Mesenchymal stem cell (in vitro differentiated cells and primary cell): ENCODE results near the gene RPP25L. TPM values are rescaled to one million over a fixed set of nuclear protein-coding genes. Genes with fewer than 3 reads are reported as not detected.

Experiments used
- DNase-seq: peaks from one replicate; pipeline ENCODE4 v3.0.0-alpha.2; 2013
- H2AFZ ChIP-seq: one replicate; pipeline ENCODE4 v1.6.1; 2013; ENCODE audit warnings: low read depth, mild to moderate bottlenecking, control low read depth, inconsistent platforms, low read length, moderate library complexity
- H2AK5ac ChIP-seq: 2 replicates; pipeline ENCODE4 v1.6.1; 2013; ENCODE audit warnings: low read length, moderate library complexity, mild to moderate bottlenecking, inconsistent platforms; ENCODE audit not compliant: severe bottlenecking
- H2BK120ac ChIP-seq: one replicate; pipeline ENCODE4 v1.6.1; 2013; ENCODE audit warnings: low read depth, mild to moderate bottlenecking, inconsistent platforms, low read length, moderate library complexity
- H2BK12ac ChIP-seq, 2 experiments: one replicate each; pipeline ENCODE4 v1.6.1; 2013; ENCODE audit warnings: inconsistent platforms in 2 of 2, low read length in 2 of 2, mild to moderate bottlenecking in 2 of 2, moderate library complexity in 2 of 2, control low read depth in 1 of 2
- H2BK15ac ChIP-seq: one replicate; pipeline ENCODE4 v1.6.1; 2013; ENCODE audit warnings: mild to moderate bottlenecking, low read depth, inconsistent platforms; ENCODE audit not compliant: poor library complexity, severe bottlenecking
- H2BK5ac ChIP-seq: 2 replicates; pipeline ENCODE4 v1.6.1; 2013; ENCODE audit warnings: low read depth, mild to moderate bottlenecking, low read length, control low read depth, inconsistent platforms; ENCODE audit not compliant: poor library complexity, severe bottlenecking
- H3K14ac ChIP-seq, 2 experiments: one replicate each; pipeline ENCODE4 v1.6.1; 2013; ENCODE audit warnings: inconsistent platforms in 2 of 2, low read length in 2 of 2, control low read depth in 1 of 2, mild to moderate bottlenecking in 1 of 2, moderate library complexity in 1 of 2
- H3K18ac ChIP-seq, 2 experiments: one replicate each; pipeline ENCODE4 v1.6.1; 2013; ENCODE audit warnings: inconsistent platforms in 2 of 2, low read length in 2 of 2, control low read depth in 1 of 2, low read depth in 1 of 2, mild to moderate bottlenecking in 1 of 2
- H3K23ac ChIP-seq, 2 experiments: one replicate each; pipeline ENCODE4 v1.6.1; 2013; ENCODE audit warnings: inconsistent platforms in 2 of 2, low read length in 2 of 2, mild to moderate bottlenecking in 2 of 2, moderate library complexity in 2 of 2, control low read depth in 1 of 2
- H3K27ac ChIP-seq: 2 replicates; pipeline ENCODE4 v1.5.1; 2013; ENCODE audit warnings: mild to moderate bottlenecking, moderate library complexity, low read length, control low read depth, inconsistent platforms; ENCODE audit not compliant: poor library complexity, severe bottlenecking
- H3K27me3 ChIP-seq, 2 experiments: 2 replicates each; pipeline versions ENCODE4 v1.6.1 to v1.7.0; 2013; ENCODE audit warnings: low read length in 2 of 2, mild to moderate bottlenecking in 2 of 2, moderate library complexity in 2 of 2, control low read depth in 1 of 2, inconsistent platforms in 1 of 2; ENCODE audit not compliant: control insufficient read depth in 1 of 2, insufficient read depth in 1 of 2
- H3K36me3 ChIP-seq, 2 experiments: 2 replicates each; pipeline versions ENCODE4 v1.6.1 to v1.7.0; 2013; ENCODE audit warnings: low read length in 2 of 2, control low read depth in 1 of 2, inconsistent platforms in 1 of 2, low read depth in 1 of 2, mild to moderate bottlenecking in 1 of 2; ENCODE audit not compliant: insufficient read depth in 2 of 2, control insufficient read depth in 1 of 2
- H3K4ac ChIP-seq, 2 experiments: one replicate each; pipeline ENCODE4 v1.6.1; 2013; ENCODE audit warnings: inconsistent platforms in 2 of 2, low read length in 2 of 2, mild to moderate bottlenecking in 2 of 2, moderate library complexity in 2 of 2, control low read depth in 1 of 2, low read depth in 1 of 2
- H3K4me1 ChIP-seq: 2 replicates; pipeline ENCODE4 v1.6.1; 2013; ENCODE audit warnings: low read depth, low read length, control low read depth; ENCODE audit not compliant: control insufficient read depth, insufficient read depth
- H3K4me2 ChIP-seq: 2 replicates; pipeline ENCODE4 v1.6.1; 2013; ENCODE audit warnings: low read length, mild to moderate bottlenecking, inconsistent platforms; ENCODE audit not compliant: poor library complexity, severe bottlenecking
- H3K4me3 ChIP-seq, 2 experiments: 2 replicates each; pipeline versions ENCODE4 v1.5.1 to v1.7.0; 2013; ENCODE audit warnings: low read length in 2 of 2, mild to moderate bottlenecking in 2 of 2, control low read depth in 1 of 2, low read depth in 1 of 2; ENCODE audit not compliant: insufficient read depth in 1 of 2
- H3K79me1 ChIP-seq: replicated peaks from 2 replicates; pipeline ENCODE4 v1.6.1; 2013; ENCODE audit warnings: mild to moderate bottlenecking, control low read depth, low read length, inconsistent platforms; ENCODE audit not compliant: poor library complexity, severe bottlenecking
- H3K9ac ChIP-seq: 2 replicates; pipeline ENCODE4 v1.7.0; 2013; ENCODE audit warnings: mild to moderate bottlenecking, low read length, moderate library complexity
- H3K9me3 ChIP-seq: 2 replicates; pipeline ENCODE4 v1.7.0; 2013; ENCODE audit warnings: mild to moderate bottlenecking, low read length; ENCODE audit not compliant: control insufficient read depth
- H4K8ac ChIP-seq: one replicate; pipeline ENCODE4 v1.6.1; 2013; ENCODE audit warnings: inconsistent platforms, mild to moderate bottlenecking, low read length, moderate library complexity
- H4K91ac ChIP-seq: one replicate; pipeline ENCODE4 v1.6.1; 2013; ENCODE audit warnings: mild to moderate bottlenecking, low read length, inconsistent platforms
- WGBS: methylation state at CpG from one replicate; pipeline ENCODE4 v1.1.7; 2013; ENCODE audit warnings: mixed read lengths; 5-methylcytosine and 5-hydroxymethylcytosine counted together
- polyA plus RNA-seq, 2 experiments: library from polyadenylated mRNA; stranded (reverse); fragments of 200-250 nt; gene quantifications; one replicate each; pipeline ENCODE4 v1.2.3, GENCODE V29; 2013

The RPP25L gene, protein sequence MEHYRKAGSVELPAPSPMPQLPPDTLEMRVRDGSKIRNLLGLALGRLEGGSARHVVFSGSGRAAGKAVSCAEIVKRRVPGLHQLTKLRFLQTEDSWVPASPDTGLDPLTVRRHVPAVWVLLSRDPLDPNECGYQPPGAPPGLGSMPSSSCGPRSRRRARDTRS
- polyA plus RNA-seq (2013, experiment 1 of 2): 22.9 TPM
- 22.5 TPM for polyA plus RNA-seq (2013, experiment 2 of 2)

GRCh38 chr9:34611811-34612787 lies at the start of gene RPP25L:
Gene RPP25L, minus strand, starts transcription at chr9:34612097. Its CDS starts 801 bp downstream, at chr9:34611296.
- Histone ChIP-seq H2BK12ac (peak within 1 kb of the TSS in 1 of 2 experiments; percentile 33), H3K4ac (peak within 1 kb of the TSS; percentile 77 to 95), H2BK15ac (peak within 1 kb of the TSS; percentile 90), H4K8ac (peak within 1 kb of the TSS; percentile 97), H3K9me3 (no peaks in the 10 kb centered on the region), H3K14ac (peak within 1 kb of the TSS in 1 of 2 experiments; percentile 84), H2AK5ac (peak within 1 kb of the TSS; percentile 33), H2BK5ac (peak within 1 kb of the TSS; percentile 6), H3K4me2 (peak within 1 kb of the TSS; percentile 97), H3K18ac (peak within 1 kb of the TSS; percentile 81 to 87), H3K23ac (peak within 1 kb of the TSS in 1 of 2 experiments; percentile 98), H3K27me3 (peaks cover 0 to 5% of the 10 kb centered on the region in 2 experiments), H3K79me1 (peaks cover 9% of the 10 kb centered on the region), H3K36me3 (peaks cover 36 to 41% of the 10 kb centered on the region in 2 experiments), H3K9ac (peak within 1 kb of the TSS; percentile 97), H3K4me1 (peaks cover 13% of the 10 kb centered on the region), H3K27ac (peak within 1 kb of the TSS; percentile 67), H4K91ac (peak within 1 kb of the TSS; percentile 47), H3K4me3 (peak within 1 kb of the TSS; percentile 73 to 99), H2BK120ac (peak within 1 kb of the TSS; percentile 19), H2AFZ (peak within 1 kb of the TSS; percentile 81)
- peak; percentile 90 for DNase-seq
- WGBS: 2% methylated on average over 77 of the region's 77 CpGs

DNA sequence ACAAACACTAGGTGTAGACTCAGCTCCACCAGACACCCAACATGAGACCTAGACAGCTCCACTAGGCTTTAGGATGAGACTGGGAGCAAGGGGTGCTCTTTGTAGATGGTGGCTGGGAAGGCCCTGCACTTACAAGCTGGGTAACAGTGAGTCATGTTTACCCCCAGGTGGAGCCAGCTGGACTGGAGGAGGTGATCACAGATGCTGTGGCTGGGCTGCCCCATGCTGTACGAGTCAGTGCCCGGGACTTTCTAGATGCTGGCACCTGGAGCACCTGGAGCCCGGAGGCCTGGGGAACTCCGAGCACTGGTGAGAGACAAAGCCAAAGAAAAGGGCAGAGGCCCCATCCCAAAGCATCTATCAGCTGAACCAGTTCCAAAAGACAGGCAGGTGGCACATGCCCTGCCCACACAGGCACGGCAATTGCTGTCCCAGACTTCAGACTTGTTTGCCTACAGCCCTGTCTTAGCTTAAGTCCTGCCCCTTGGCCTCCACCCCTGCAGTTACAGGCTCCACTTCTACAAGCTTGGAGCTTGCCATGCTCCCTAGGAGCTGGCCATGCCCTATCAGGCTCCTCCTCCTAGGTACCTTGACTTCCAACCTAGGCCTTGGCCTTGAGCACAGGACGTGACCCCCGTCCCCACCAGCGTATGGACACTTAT lies 47.8 kb upstream of the RPP25L start:
- Histone ChIP-seq H3K9me3 (no peaks in the 10 kb centered on the region), H2AK5ac (no peak overlapping the region), H4K91ac (no peak overlapping the region), H2BK12ac (no peak overlapping the region), H3K9ac (no peak overlapping the region), H3K36me3 (peaks cover 17 to 29% of the 10 kb centered on the region in 2 experiments), H3K14ac (no peak overlapping the region), H4K8ac (no peak overlapping the region), H3K23ac (no peak overlapping the region), H3K4me3 (no peak overlapping the region), H3K4me2 (no peak overlapping the region), H3K4ac (no peak overlapping the region), H3K79me1 (peaks cover 2% of the 10 kb centered on the region), H3K18ac (no peak overlapping the region), H3K4me1 (peaks cover 4% of the 10 kb centered on the region), H2BK120ac (no peak overlapping the region), H3K27me3 (no peaks in the 10 kb centered on the region), H2BK15ac (no peak overlapping the region), H2AFZ (no peak overlapping the region), H3K27ac (no peak overlapping the region), H2BK5ac (no peak overlapping the region)
- peak; percentile 51 for DNase-seq
- 92% methylated on average over 8 of the region's 8 CpGs for WGBS

- Histone ChIP-seq H3K27ac (no peak overlapping the region), H4K8ac (no peak overlapping the region), H3K9ac (no peak overlapping the region), H3K4me2 (no peak overlapping the region), H2BK5ac (no peak overlapping the region), H3K23ac (no peak overlapping the region), H3K4ac (no peak overlapping the region), H2BK120ac (no peak overlapping the region), H3K18ac (no peak overlapping the region), H2BK12ac (peak overlapping the region in 1 of 2 experiments; percentile 10), H3K36me3 (peaks cover 17 to 24% of the 10 kb centered on the region in 2 experiments), H3K14ac (no peak overlapping the region), H2AK5ac (no peak overlapping the region), H3K9me3 (no peaks in the 10 kb centered on the region), H2BK15ac (no peak overlapping the region), H3K4me1 (peaks cover 8% of the 10 kb centered on the region), H2AFZ (no peak overlapping the region), H3K4me3 (no peak overlapping the region), H4K91ac (no peak overlapping the region), H3K27me3 (no peaks in the 10 kb centered on the region), H3K79me1 (peaks cover under 1% of the 10 kb centered on the region)
- 91% methylated on average over 14 of the region's 14 CpGs for WGBS
- no peak for DNase-seq
These were observed 46.6 kb upstream of the RPP25L start for GRCh38 chr9:34658461-34658860.
